ENCODE measurements around the gene EMILIN2. TPM values are rescaled to one million over a fixed set of nuclear protein-coding genes. Genes with fewer than 3 reads are reported as not detected.
A peak's percentile ranks its signal among the peaks of the same experiment; 100 is the strongest.
"Not testable (repeated sequence)": the region's sequence is repeated elsewhere in the genome, so short reads cannot be mapped to it uniquely, and the experiment has no call there.

Gene EMILIN2
- total and polyA plus RNA-seq, 2 donors (not counting 3 experiments of a cell fraction or from before 2014, with no cell fraction given): 9.4 to 13.4 TPM

DNA sequence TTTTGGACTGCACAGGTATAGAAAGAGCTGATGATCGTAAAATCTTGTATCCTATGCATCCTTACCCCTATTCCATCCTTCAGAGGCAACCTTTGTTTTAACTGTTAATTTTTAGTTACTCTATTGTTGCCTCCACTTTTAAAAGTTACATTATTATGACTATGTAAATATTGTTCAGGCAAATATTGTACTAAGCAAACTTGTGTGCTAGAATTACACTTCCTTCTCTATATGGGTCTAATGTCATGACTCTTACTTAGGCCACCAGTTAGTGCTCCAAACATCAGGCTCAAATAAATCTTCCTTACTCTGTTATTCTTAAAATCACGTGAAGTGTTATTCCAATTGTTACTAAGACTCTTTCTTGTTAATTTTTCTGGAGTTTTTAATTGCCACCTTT lies 47.4 kb upstream of the EMILIN2 start:
- Histone ChIP-seq H3K27ac (ENCODE audit: insufficient read depth, low read depth, low read length) (no peak overlapping the region), H3K4me3 (replicated peaks in 1 of 3; ENCODE audit: insufficient read depth in 1 of 3, low read depth in 1 of 3, low read length in 3 of 3) (no peak overlapping the region), H3K9me1 (replicated peaks; ENCODE audit: control insufficient read depth, extremely low read depth, insufficient read depth, low read length) (no peaks in the 10 kb centered on the region), H3K9ac (replicated peaks; ENCODE audit: extremely low read depth, insufficient read depth, low read length) (no peak overlapping the region), H3K9me3 (replicated peaks; ENCODE audit: control insufficient read depth, insufficient read depth, low read length) (no peaks in the 10 kb centered on the region), H3K27me3 (ENCODE audit: control insufficient read depth in 2 of 2, insufficient read depth in 2 of 2, low read length in 2 of 2) (no peaks in the 10 kb centered on the region), H3K36me3 (ENCODE audit: control insufficient read depth in 2 of 2, extremely low read depth in 1 of 2, insufficient read depth in 2 of 2, low read length in 2 of 2) (peaks cover 0 to 5% of the 10 kb centered on the region in 2 experiments), H3K79me2 (ENCODE audit: control insufficient read depth, insufficient read depth, low read length) (no peaks in the 10 kb centered on the region), H4K20me1 (replicated peaks; ENCODE audit: control insufficient read depth, extremely low read depth, insufficient read depth, low read length) (no peaks in the 10 kb centered on the region), H2AFZ (ENCODE audit: low read depth, low read length) (no peak overlapping the region), H3K4me2 (ENCODE audit: insufficient read depth, low read length) (no peak overlapping the region), H3K4me1 (ENCODE audit: control insufficient read depth, extremely low read depth, insufficient read depth, low read length) (no peaks in the 10 kb centered on the region)
- ChIA-PET CTCF (no interaction called here), POLR2A (no interaction called here)
- BruUV-seq (replicated peaks): no TSS peak
- intact Hi-C loops (cut with micrococcal nuclease): no loop called here
- dilution Hi-C loops (cut with MboI; ENCODE audit: extremely low pct_ligation_motif_present, low sequenced_read_pairs): no loop called here
- TF ChIP-seq EZH2 (IDR thresholded peaks at IDR 0.05; ENCODE audit: borderline replicate concordance, low read depth, low read length, severe bottlenecking) (no peak), MYC (IDR thresholded peaks at IDR 0.05; ENCODE audit: low read depth, low read length) (no peak), GATA2 (IDR thresholded peaks at IDR 0.05; ENCODE audit: insufficient read depth, insufficient read length, low read depth, low read length) (no peak), POLR2A (IDR thresholded peaks at IDR 0.05; ENCODE audit: low read depth, low read length) (no peak)
- FAIRE-seq (no peak), DNase-seq (ENCODE audit: low read depth, low spot score) (no peak)

DNA sequence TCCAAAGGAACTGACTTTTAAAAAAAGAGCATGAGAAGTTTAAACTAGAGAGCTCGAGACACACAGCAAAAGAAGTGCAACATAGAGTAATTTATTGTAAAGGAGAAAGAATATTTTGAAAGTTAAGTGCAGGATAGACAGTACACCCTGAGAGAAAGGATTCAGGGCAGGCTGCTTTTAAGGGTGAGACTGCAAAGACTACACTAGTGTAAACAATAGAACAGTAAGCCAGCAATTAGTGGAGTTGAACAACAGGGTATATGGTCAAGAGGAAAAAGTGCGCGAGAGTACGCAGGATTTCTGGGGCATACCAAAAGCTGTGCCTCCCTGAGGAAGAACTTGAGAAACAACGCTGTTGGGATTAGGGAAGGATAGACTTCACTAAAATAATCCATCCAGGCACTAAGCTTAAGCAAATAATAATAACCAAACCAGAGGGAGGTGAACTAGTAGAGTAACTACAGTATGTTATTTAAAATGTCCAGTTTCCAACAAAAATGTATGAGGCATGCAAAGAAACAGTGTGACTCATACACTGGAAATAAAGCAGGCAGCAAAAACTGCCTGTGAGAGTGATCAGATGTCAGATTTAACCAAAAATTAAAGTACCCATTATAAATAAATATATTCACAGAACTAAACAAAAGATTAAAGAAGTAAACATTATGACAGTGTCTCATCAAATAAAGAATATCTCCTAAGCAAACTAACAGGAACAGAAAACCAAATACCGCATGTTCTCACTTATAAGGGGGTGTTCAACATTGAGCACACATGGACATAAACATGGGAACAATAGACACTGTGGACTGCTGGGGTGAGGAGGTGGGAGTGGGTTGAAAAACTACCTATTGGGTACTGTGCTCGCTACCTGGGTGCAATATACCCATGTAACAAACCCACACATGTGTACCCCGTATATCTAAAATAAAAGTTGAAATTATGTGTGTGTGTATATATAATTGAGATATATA lies 40.5 kb upstream of the EMILIN2 start:
- Histone ChIP-seq H2AFZ (ENCODE audit: low read depth, low read length) (no peak overlapping the region), H3K9me3 (replicated peaks; ENCODE audit: control insufficient read depth, insufficient read depth, low read length) (no peaks in the 10 kb centered on the region), H3K36me3 (ENCODE audit: control insufficient read depth in 2 of 2, extremely low read depth in 1 of 2, insufficient read depth in 2 of 2, low read length in 2 of 2) (peaks cover 0 to 3% of the 10 kb centered on the region in 2 experiments), H3K27ac (ENCODE audit: insufficient read depth, low read depth, low read length) (no peak overlapping the region), H4K20me1 (replicated peaks; ENCODE audit: control insufficient read depth, extremely low read depth, insufficient read depth, low read length) (no peaks in the 10 kb centered on the region), H3K79me2 (ENCODE audit: control insufficient read depth, insufficient read depth, low read length) (no peaks in the 10 kb centered on the region), H3K4me3 (replicated peaks in 1 of 3; ENCODE audit: insufficient read depth in 1 of 3, low read depth in 1 of 3, low read length in 3 of 3) (no peak overlapping the region), H3K27me3 (ENCODE audit: control insufficient read depth in 2 of 2, insufficient read depth in 2 of 2, low read length in 2 of 2) (no peaks in the 10 kb centered on the region), H3K4me1 (ENCODE audit: control insufficient read depth, extremely low read depth, insufficient read depth, low read length) (no peaks in the 10 kb centered on the region), H3K9ac (replicated peaks; ENCODE audit: extremely low read depth, insufficient read depth, low read length) (no peak overlapping the region), H3K9me1 (replicated peaks; ENCODE audit: control insufficient read depth, extremely low read depth, insufficient read depth, low read length) (no peaks in the 10 kb centered on the region), H3K4me2 (ENCODE audit: insufficient read depth, low read length) (no peak overlapping the region)
- TF ChIP-seq FOS (IDR thresholded peaks at IDR 0.05; ENCODE audit: borderline replicate concordance, insufficient read depth, low read length) (peak; percentile 21), MYC (IDR thresholded peaks at IDR 0.05; ENCODE audit: low read depth, low read length) (no peak)
- ChIA-PET CTCF (interaction anchor here (0.6 to 1.4 kb wide), 3 partner anchors 11 to 40 kb away, joined by 3 to 5 read pairs (median 3); no protein-coding TSS in a partner anchor), POLR2A (no interaction called here)
- BruUV-seq (replicated peaks): no TSS peak
- DNase-seq (ENCODE audit: low read depth, low spot score) (peak; percentile 18), FAIRE-seq (no peak)
- dilution Hi-C loops (cut with MboI; ENCODE audit: extremely low pct_ligation_motif_present, low sequenced_read_pairs) (no loop called here), intact Hi-C loops (cut with micrococcal nuclease) (no loop called here)

DNA sequence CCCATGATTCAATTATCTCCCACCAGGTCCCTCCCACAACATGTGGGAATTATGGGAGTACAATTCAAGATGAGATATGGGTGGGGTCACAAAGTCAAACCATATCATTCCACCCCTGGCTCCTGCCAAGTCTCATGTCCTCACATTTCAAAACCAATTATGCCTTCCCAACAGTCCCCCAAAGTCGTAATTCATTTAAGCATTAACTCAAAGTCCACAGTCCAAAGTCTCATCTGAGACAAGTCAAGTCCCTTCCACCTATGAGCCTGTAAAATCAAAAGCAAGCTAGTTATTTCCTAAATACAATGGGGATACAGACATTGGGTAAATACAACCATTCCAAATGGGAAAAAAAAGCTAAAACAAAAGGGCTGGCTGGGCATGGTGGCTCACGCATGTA lies 38.2 kb upstream of the EMILIN2 start:
- H4K20me1 ChIP-seq (replicated peaks; ENCODE audit: control insufficient read depth, extremely low read depth, insufficient read depth, low read length); H3K4me3 ChIP-seq (replicated peaks in 1 of 3; ENCODE audit: insufficient read depth in 1 of 3, low read depth in 1 of 3, low read length in 3 of 3); H3K4me1 ChIP-seq (ENCODE audit: control insufficient read depth, extremely low read depth, insufficient read depth, low read length); H3K27ac ChIP-seq (ENCODE audit: insufficient read depth, low read depth, low read length); BruUV-seq (replicated peaks); H2AFZ ChIP-seq (ENCODE audit: low read depth, low read length); POLR2A ChIA-PET; FAIRE-seq; H3K9ac ChIP-seq (replicated peaks; ENCODE audit: extremely low read depth, insufficient read depth, low read length); H3K4me2 ChIP-seq (ENCODE audit: insufficient read depth, low read length); H3K9me3 ChIP-seq (replicated peaks; ENCODE audit: control insufficient read depth, insufficient read depth, low read length); intact Hi-C loops (cut with micrococcal nuclease); H3K9me1 ChIP-seq (replicated peaks; ENCODE audit: control insufficient read depth, extremely low read depth, insufficient read depth, low read length); H3K36me3 ChIP-seq (ENCODE audit: control insufficient read depth in 2 of 2, extremely low read depth in 1 of 2, insufficient read depth in 2 of 2, low read length in 2 of 2); H3K79me2 ChIP-seq (ENCODE audit: control insufficient read depth, insufficient read depth, low read length); H3K27me3 ChIP-seq (ENCODE audit: control insufficient read depth in 2 of 2, insufficient read depth in 2 of 2, low read length in 2 of 2); dilution Hi-C loops (cut with MboI; ENCODE audit: extremely low pct_ligation_motif_present, low sequenced_read_pairs); DNase-seq (ENCODE audit: low read depth, low spot score): not testable (repeated sequence)
- CTCF ChIA-PET: interaction anchor here (1.0 kb wide), 1 partner anchor 43 kb away, joined by 3 read pairs; no protein-coding TSS in a partner anchor
